HG03139 (cell line): ENCODE measurements around the gene SMU1.

ENCODE experiments used
- ATAC-seq: cut with Tn5 transposase; IDR thresholded peaks from one replicate; pipeline ENCODE4 v1.9.1; 2021; ENCODE audit not compliant: unreplicated experiment

Gene SMU1

DNA sequence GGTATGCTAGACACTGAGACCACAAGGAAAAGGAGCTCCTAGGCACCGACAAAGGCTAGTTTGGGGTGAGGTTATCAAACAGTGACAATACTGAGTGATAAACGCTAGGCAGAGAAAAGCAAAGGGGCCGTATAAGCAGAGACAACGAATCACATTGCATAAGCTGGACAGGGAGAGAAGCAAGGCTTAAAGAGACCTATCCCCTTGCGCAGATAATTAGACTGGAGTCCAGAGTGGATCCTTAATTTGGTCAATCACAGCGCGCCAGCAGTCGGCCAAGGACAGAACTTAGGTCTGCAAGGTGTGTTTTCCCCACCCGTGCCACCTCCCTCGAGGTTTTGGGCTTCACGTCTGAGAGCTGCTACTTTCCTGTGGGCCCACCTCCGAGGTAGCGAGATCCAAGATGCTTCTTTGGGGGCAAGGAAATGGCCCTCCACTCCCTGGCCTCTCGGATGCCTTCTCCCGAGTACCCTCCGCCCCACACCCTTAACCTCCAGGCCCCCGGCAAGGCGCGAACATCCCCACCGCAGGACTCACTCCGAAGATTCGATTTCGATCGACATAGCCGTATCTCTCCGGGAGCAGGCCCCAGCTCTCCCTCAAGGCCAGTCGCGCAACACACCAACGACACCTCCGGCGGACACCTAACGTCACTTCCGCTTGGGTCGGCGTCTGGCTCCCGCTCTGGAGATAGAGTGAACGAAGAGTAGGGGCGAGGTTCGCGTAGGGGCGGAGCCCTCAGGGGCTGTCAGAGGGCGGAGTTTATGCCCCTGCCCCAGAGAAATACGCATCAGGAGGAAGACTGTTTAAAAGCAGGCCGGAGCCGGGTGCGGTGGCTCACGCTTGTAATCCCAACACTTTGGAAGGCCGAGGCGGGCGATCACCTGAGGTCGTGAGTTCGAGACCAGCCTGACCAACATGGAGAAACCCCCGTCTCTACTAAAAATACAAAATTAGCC is at the start of gene SMU1:
Gene SMU1 (minus strand): TSS at position 629 of the 959 bp plus-strand sequence. CDS start 66 bp downstream, at position 563.
- ATAC-seq, result peak; percentile 99

- ATAC-seq, result no peak
Measured at GRCh38 chr9:33125461-33125860, 49.0 kb upstream of the SMU1 start.

- ATAC-seq, result no peak
Measured at GRCh38 chr9:33124751-33125381, 48.4 kb upstream of the SMU1 start.

GRCh38 chr9:33124046-33124445 is 47.6 kb upstream of the SMU1 start:
- no peak for ATAC-seq

DNA sequence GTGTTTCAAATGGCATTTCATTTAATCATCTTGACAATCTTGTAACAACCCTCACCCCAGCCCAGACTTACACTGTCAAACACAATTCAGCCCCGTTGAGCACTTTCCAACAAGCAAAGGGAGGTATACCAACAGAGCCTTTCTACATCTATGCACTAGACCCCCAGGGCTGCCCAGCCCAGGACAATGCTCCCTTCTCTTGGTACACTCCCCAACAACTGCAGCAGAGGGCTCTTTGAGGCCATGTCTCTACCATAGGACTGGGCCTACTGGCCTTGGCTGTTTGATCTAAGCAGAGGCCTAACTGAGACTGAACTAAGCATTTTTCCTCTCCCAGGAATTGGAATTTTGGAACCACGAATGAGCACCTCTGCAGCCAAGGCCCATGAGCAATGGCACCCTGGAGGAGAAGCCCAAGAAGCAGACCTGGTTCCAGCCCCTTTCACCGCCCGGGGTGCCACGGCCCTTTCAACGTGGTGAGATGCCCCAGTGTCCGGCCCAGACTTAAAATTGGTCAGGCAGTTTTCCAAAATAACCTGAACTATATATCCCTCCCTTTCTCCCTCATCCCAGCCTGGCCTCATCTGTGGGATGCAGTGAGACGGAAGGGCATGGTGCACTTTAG is 47.0 kb upstream of the SMU1 start:
- no peak for ATAC-seq

DNA sequence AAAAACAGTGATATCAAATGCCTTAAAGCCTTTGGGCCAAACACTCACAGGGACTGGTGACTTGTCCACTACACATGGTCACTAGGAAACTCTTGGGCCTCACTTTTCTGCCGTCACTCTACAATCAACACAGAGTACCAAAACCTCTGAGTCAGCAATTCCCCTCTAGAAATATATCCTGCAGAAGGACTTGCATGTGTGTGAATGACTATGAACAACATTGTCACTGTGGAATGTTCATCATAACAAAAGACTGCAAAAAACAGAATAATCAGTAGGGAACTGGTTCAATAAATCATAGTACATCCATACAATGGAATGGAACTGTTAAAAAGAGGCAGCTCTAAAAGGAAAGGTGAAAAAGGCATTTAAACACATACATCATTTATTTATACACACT is 44.1 kb upstream of the SMU1 start:
- no peak for ATAC-seq

DNA sequence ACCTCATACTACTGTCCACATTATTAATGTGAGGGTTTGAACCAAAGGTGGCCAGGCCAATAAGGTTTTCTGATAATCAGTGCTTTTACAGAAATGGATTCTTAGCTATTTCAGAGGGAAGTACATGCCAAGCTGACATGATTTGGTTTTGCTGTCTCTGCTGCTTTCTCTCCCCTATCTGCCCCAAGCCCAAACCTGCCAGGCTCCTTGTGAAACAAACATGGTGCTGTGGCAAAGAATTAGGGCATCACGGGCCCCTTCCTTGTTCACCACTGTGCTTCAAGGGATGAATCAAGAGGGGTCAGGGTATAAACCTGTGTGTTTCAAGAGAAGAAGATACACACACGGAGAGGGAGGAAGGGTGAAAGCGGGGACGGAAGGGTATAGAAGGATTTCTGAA is 41.3 kb upstream of the SMU1 start:
- no peak for ATAC-seq

GRCh38 chr9:33117306-33117705 is 40.8 kb upstream of the SMU1 start:
- no peak for ATAC-seq

DNA sequence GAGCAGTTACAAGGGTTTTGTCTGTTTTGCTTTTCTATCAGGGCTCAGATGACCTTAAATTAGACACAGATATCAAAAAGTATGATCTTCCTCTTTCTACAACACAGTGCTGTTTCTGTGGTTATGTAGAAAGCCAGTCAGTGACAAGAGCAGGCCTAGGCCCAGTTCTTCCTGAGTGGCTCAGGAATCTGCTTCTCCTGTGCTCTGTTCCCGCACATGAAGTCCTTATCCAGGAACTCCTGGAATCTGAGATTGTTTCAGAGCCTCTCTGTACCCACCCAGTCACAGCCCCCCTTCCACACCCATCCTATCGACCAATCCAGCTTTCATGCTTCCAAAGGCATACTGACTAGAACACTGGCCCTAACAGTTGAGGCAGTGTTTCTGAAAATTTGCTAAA is 40.4 kb upstream of the SMU1 start:
- no peak for ATAC-seq

- no peak for ATAC-seq
Measured at GRCh38 chr9:33114746-33115145, 38.3 kb upstream of the SMU1 start.

DNA sequence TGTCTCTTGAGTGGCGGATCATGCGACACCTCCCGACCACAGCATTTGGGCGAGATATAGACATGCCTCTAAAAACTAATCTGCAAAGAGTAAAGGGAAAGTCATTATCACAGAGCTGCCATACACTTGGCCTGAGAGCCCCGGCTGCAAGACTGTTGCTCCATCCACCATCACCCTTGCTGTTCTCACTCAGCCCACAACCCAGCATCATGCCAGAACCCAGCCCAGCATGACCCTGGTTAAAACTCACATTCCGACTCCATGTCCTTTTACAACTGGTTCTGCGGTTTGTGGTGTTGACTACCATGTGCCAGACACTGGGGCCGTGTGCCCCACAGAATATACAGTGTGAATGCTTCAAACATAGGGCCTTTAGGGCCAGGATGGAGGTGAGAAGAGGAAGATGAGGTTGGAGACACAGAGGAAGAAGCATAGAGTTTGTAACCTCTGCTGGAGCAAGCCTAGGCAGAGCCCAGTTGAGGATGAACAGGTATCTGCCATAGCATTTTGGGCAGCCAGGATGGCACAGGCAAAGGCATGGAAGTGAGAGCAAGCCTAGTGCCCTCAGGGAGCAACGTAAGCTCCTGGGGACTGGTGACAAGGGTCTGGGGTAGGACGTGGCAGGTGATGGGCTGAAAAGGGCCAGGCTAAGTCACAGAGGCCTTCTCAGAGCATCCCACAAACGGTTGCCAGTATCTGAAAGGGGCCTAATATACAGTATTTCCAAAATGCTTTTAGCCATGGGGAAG is 37.5 kb upstream of the SMU1 start:
- no peak for ATAC-seq

DNA sequence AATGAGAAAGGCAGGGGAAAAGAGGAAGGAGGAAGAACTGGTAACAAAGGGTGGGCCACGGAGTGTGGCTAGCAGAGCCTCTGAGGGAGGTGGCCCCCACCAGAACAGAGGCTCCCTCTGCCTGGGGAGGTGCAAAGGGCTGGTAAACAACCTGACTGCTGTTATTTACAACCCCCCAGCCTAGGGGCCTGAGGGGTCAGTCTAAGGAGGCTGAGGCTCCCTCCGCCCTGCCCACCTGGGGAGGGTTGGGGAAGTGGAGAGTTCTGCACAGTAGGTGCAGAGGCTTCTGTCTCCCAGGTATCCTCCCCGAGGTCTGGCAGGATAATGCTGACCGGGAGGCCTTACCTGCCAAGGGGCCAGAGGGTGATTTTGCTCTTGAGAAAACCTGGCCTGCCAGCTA is 35.6 kb upstream of the SMU1 start:
- ATAC-seq, result no peak

GRCh38 chr9:33111631-33112030 is 35.2 kb upstream of the SMU1 start:
- no peak for ATAC-seq

DNA sequence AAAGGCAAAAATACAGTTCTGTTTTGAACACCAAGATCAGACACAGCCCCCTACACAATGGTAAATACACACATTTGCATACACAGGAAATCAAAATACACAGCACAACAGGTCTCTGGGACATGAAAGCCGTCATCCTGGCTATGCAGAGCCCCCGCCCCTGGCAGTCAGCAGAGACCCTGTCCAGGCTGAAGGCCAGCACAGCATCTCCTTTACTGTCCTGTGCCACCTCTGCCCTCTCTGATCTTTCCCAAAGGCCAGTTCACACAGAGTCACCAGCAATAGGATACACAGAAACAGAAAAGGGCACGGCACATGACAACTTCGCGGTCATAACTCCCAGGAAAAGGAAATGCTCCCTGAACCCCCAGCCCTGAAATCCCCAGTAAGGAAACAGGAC is 34.2 kb upstream of the SMU1 start:
- no peak for ATAC-seq

DNA sequence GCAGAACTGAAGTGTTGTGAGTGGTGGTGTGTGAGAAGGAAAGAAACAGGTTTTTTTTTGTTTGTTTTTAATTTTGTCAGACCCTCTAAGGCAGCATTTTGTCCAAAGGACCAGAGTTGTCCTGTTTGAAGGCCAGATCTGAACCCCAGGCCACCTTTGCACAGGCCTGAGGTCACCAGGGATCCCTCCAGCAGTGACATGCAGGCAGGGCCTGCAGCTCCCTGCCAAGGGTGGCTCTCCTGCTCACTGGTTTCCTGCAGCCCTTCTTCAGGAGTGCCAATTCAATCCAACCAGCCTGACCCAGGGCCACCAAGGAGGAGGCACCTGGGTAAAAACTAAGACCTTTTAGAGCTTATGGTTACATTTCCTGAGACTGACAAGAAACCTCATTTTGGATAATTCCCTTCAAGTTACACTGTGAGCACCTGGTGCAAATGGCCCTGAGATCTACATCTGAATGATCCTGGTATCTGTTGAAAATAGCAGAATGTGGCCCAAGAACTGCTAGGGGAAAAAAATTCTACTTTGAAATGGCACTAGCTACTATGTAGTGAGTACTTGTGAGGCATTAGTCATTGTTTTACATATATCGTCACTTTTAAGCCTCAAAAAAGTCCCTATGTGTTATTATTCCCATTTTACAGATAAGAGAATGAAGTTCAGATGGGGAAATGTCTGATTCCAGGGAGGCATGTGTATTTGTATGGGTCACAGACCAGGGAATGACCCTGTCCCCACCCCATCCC is 33.5 kb upstream of the SMU1 start:
- ATAC-seq, result no peak

DNA sequence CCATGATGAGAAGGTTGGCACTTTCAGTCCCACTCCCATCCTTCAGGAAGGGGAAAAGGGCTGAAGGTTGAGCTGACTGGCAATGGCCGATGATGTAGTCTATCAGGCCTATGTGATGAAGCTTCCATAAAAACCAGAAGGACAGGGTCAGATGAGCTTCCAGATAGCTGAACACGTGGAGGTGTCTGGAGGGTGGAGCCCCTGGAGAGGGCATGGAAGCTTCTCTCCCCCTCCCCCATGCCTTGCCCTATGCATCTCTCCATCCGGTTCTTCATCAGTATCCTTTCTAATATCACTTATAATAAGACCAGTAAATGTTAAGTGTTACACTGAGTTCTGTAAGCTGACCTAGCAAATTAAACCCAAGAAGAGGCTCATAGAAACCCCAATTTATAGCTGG is 32.6 kb upstream of the SMU1 start:
- ATAC-seq, result no peak

DNA sequence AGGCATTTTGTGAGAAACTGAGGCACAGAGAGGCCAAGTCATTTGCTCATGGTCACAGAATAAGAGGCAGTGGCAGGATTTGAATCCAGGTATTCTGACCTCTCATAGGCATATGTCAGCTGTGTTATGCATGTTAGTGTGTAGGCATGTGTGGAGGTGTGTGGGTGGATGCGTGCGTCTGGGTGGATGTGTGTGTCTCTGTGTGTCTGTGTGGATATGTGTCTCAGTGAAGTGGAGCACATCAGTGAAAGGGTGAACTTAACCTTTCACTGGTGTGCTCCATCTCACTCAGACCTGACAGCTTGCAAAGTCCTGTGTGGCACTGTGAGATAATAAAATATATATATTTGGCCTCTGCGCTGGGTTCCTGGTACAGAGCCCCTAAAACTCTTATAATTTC is 32.0 kb upstream of the SMU1 start:
- ATAC-seq, result no peak

- no peak for ATAC-seq
Measured at GRCh38 chr9:33107762-33108161, 31.3 kb upstream of the SMU1 start.

- no peak for ATAC-seq
Measured at GRCh38 chr9:33106827-33107621, 30.6 kb upstream of the SMU1 start.

DNA sequence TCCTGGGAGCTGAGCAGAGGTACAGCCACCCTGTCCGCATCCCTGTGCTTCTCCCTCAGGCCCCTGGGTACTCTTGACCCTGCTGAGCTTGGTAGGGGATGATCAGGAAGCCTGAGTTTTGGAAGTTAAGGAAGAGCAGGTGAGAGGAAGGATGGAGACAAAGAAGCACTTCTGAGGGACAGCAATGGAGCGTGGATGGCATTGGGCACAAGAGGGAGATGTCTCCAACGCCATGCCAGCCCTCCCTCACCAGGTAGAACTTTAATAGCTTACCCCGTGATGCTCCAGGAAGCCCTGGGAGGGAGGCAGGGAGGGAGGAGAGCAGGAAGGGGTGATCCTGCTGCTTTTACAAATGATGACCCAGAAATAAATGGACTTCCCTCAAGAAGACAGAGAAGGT is 29.9 kb upstream of the SMU1 start:
- no peak for ATAC-seq
